ENCODE measurements around the gene METTL16.

The METTL16 gene

GRCh38 chr17:2395258-2396181, 116.2 kb downstream of the METTL16 start:
- DNase-seq (ENCODE audit: low read depth in 2 of 2) = no peak

DNA sequence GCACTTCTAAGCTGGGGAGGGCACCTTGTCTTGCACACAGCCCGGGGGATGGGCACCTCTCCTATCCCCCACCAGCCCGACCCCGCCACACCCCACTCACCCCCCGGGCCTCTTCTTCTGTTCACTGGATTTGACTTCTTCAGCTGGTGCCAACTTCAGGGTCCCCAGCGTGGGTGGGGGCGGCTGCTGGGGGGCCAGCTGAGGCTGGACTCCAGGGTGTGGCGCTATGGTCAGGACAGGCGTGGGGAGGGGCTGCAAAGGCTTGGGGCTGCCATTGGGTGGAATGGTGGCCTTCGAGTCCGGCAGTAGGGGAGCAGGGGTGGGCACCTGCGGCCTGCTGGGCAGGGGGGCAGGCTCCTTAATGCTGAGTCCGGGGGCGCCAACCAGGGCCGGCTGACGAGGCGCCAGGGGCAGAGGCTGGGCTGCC, 116.9 kb downstream of the METTL16 start:
- DNase-seq (ENCODE audit: low read depth in 2 of 2) = no peak

GRCh38 chr17:2393954-2394749, 117.5 kb downstream of the METTL16 start:
- no peak for DNase-seq (ENCODE audit: low read depth in 2 of 2)

GRCh38 chr17:2393174-2393953, 118.3 kb downstream of the METTL16 start:
- DNase-seq (ENCODE audit: low read depth in 2 of 2) = peak; percentile 82 to 86

- DNase-seq (ENCODE audit: low read depth in 2 of 2) = peak; percentile 96
These were observed 119.2 kb downstream of the METTL16 start for GRCh38 chr17:2392252-2393173.

- DNase-seq (ENCODE audit: low read depth in 2 of 2) = no peak
These were observed 120.0 kb downstream of the METTL16 start for GRCh38 chr17:2391597-2392251.

GRCh38 chr17:2390199-2390836, 121.4 kb downstream of the METTL16 start:
- no peak for DNase-seq (ENCODE audit: low read depth in 2 of 2)

DNA sequence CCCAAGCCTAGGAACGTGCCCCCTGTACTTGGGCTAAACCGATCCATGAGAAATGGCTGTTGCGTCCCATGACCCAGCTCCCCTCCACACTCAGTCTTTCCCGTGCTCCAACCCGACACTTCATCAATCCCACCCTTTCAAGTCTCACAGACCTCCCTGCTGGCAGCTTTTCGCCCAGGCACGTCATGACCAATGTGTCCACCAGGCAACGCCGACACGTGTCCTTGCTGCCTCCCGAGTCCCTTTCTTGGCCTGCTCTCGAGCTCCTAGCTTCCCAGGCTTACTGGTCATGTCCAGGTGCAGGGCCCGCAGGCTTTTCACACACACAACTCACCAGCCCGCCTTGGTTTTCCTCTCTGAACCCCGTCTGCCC, 123.0 kb downstream of the METTL16 start:
- DNase-seq (ENCODE audit: low read depth in 2 of 2) = no peak

- no peak for DNase-seq (ENCODE audit: low read depth in 2 of 2)
These were observed 123.5 kb downstream of the METTL16 start for GRCh38 chr17:2388020-2388682.

DNA sequence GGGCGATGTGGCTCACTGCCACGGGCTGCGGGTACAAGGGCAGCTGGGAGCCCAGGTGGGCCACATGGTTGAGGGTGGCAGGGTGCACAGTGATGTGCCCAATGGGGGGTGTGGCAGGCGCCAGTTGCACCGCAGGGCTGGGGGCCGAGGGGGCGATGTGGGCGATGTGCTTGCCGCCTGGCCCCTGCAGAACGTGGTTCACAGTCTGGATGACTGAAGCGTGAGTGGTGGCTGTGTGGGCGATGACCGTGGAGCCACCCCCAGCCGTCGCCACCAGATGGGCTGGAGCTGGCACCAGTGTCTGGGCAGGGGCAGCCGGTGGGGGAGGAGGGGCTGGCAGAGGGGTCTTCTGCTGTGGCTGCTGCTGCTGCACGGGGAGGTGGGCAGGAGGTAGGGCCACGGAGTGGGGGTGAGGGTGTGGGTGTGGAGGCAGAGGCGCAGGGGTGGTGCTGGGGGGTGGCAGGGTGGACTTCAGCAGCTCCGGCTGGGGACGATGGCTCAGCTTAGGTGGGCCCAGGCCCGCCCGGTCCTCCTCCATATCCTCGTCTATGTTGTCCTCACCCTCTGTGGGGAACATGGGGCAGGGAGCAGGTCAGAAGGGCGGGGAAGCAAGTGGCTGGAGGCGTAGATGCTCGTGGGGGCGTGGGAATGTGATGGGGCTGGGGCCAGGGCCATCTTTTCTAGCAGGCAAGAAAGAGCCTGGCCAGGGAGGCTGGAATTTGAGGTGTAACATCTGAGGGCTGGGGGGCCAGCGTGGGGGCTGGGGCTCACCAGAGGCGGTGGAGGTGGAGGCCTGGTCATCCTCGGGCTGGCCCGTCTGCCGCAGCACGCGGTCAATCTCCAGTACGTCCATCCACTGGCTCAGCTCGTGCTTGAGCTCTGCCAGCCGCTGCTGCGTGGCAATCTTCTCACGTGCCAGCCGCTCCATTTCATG, 124.3 kb downstream of the METTL16 start:
- no peak for DNase-seq (ENCODE audit: low read depth in 2 of 2)

DNA sequence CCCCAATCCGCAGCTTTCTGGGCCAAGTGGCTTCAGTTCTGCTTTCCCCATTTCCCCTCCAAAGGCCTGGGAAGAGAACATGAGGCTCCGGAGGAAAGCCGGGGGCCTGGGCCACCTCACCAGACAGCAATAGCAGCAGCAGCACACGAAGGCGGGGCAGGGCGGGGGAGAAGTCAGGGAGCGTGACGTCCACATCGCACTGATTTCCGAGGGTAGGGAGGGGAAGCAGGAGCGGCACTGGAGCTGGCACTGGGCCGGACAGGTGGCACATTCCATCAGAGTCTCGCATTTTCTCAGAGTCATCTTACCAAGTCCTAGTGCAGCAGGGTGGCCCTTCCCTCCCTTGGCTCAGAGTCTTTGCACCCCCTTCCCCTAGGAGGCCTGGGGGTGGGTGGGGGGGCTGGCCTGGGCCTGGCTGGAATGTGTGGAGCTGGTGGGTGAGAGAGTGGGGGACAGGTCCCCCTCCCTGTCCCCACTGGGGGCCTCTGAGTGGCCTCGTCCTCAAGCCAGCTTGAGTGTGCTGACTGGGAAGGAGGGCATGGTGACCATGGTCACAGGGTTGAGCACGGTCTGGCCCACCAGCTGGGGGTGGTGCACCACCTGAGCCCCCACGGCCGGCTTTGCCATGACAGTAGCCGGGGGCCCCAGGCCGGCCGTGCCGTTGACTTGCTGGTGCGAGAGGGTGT, 125.1 kb downstream of the METTL16 start:
- no peak for DNase-seq (ENCODE audit: low read depth in 2 of 2)

- DNase-seq (ENCODE audit: low read depth in 2 of 2) = no peak
These were observed 126.2 kb downstream of the METTL16 start for GRCh38 chr17:2385240-2386210.

DNA sequence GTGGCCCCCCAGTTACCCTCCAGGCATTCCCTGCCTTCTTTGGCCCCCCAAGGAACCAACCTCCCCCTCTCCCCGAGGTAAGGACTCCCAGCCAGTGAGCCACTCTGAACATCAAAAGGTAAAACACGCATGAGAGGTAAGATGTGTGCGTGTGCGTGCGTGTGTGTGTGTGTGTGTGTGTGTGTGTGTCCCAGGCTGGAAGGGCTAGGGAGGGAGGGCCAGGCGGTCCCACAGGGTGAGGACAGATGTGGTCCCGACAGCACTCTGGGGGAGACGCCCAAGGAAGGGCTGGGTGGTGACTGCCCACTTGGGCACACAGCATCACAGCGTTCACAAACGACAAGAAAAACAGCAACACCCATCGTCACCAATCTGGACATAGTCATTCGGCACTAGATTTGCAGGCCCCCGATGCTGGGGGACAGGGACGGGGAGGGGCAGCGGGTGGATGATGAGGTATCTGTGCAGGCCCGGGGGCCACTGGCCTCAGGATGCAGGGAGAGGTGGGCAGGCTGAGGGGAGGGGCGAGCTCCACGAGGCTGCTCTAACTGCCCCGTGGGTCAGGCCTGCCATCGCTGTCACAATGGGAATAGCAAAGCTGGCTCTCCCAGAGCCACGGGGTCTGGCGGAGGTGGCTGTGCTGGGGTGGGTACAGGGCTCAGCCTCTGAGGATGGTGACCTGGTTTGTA, 127.1 kb downstream of the METTL16 start:
- DNase-seq (ENCODE audit: low read depth in 2 of 2) = no peak

- no peak for DNase-seq (ENCODE audit: low read depth in 2 of 2)
These were observed 128.0 kb downstream of the METTL16 start for GRCh38 chr17:2383628-2384167.

GRCh38 chr17:2380950-2381649, 130.6 kb downstream of the METTL16 start:
- DNase-seq (ENCODE audit: low read depth in 2 of 2) = no peak

Measured in activated CD8-positive, alpha-beta memory T cell treated with anti-CD3 and anti-CD28 coated beads for 4 hours (primary cell).